ENCODE measurements around the gene BAZ2B.
A peak's percentile ranks its signal among the peaks of the same experiment; 100 is the strongest.
"Not testable (repeated sequence)": the region's sequence is repeated elsewhere in the genome, so short reads cannot be mapped to it uniquely, and the experiment has no call there.

Gene BAZ2B

GRCh38 chr2:159616286-159616701 is at the start of gene BAZ2B:
TSS of gene BAZ2B (minus strand) at chr2:159616548. CDS start at chr2:159478719, 137,829 bp downstream.
- peak; percentile 74 for DNase-seq

GRCh38 chr2:159661286-159661685 is 44.9 kb upstream of the BAZ2B start:
- no peak for DNase-seq

GRCh38 chr2:159658881-159659873 is 42.8 kb upstream of the BAZ2B start:
- DNase-seq, result no peak

- no peak for DNase-seq
Measured at GRCh38 chr2:159653962-159654361, 37.6 kb upstream of the BAZ2B start.

GRCh38 chr2:159651884-159652283 is 35.5 kb upstream of the BAZ2B start:
- no peak for DNase-seq

GRCh38 chr2:159650574-159650973 is 34.2 kb upstream of the BAZ2B start:
- DNase-seq, result no peak

GRCh38 chr2:159648643-159649042 is 32.3 kb upstream of the BAZ2B start:
- no peak for DNase-seq

GRCh38 chr2:159647667-159648066 is 31.3 kb upstream of the BAZ2B start:
- no peak for DNase-seq

- DNase-seq, result no peak
Measured at GRCh38 chr2:159640176-159640575, 23.8 kb upstream of the BAZ2B start.

GRCh38 chr2:159639712-159640111 is 23.4 kb upstream of the BAZ2B start:
- no peak for DNase-seq

- DNase-seq, result no peak
Measured at GRCh38 chr2:159639071-159639470, 22.7 kb upstream of the BAZ2B start.

GRCh38 chr2:159637988-159638501 is 21.7 kb upstream of the BAZ2B start:
- DNase-seq, result no peak

- no peak for DNase-seq
Measured at GRCh38 chr2:159637240-159637639, 20.9 kb upstream of the BAZ2B start.

- DNase-seq, result no peak
Measured at GRCh38 chr2:159635006-159635789, 18.9 kb upstream of the BAZ2B start.

- DNase-seq, result no peak
Measured at GRCh38 chr2:159633219-159633618, 16.9 kb upstream of the BAZ2B start.

GRCh38 chr2:159625628-159626027 is 9.3 kb upstream of the BAZ2B start:
- DNase-seq, result not testable (repeated sequence)

- DNase-seq, result no peak
Measured at GRCh38 chr2:159623436-159623835, 7.1 kb upstream of the BAZ2B start.

GRCh38 chr2:159622966-159623365 is 6.6 kb upstream of the BAZ2B start:
- DNase-seq, result no peak

GRCh38 chr2:159620796-159621195 is 4.4 kb upstream of the BAZ2B start:
- DNase-seq, result no peak

GRCh38 chr2:159617646-159618045 is 1.3 kb upstream of the BAZ2B start:
- peak; percentile 86 for DNase-seq

- peak; percentile 35 for DNase-seq
Measured at GRCh38 chr2:159617100-159617499, 752 bp upstream of the BAZ2B start.

- DNase-seq, result peak; percentile 90
Measured at GRCh38 chr2:159615367-159616285, 722 bp downstream of the BAZ2B start.
